Measurements from ENCODE around the gene DPH2.

DPH2 gene

GRCh38 chr1:43968348-43968948 lies 1.4 kb upstream of the DPH2 start:
- no peak for DNase-seq (ENCODE audit: low read depth)

GRCh38 chr1:43969416-43969745 lies 429 bp upstream of the DPH2 start:
- DNase-seq (ENCODE audit: low read depth): no peak

- DNase-seq (ENCODE audit: low read depth): no peak
Observed at GRCh38 chr1:43970502-43970901, 692 bp downstream of the DPH2 start.

GRCh38 chr1:43970911-43971310 lies 1.1 kb downstream of the DPH2 start:
- no peak for DNase-seq (ENCODE audit: low read depth)

- DNase-seq (ENCODE audit: low read depth): no peak
Observed at GRCh38 chr1:43971336-43971980, 1.6 kb downstream of the DPH2 start.

GRCh38 chr1:43973981-43974442 lies 4.2 kb downstream of the DPH2 start:
- no peak for DNase-seq (ENCODE audit: low read depth)

- peak; percentile 92 for DNase-seq (ENCODE audit: low read depth)
Observed at GRCh38 chr1:43974443-43975248, 4.8 kb downstream of the DPH2 start, which contains the start of gene ATP6V0B. ATP6V0B (plus strand) TSS chr1:43974960; CDS start chr1:43975041, 81 bp downstream.

GRCh38 chr1:43975249-43975961 lies 5.6 kb downstream of the DPH2 start:
- no peak for DNase-seq (ENCODE audit: low read depth)

GRCh38 chr1:43976045-43976444 lies 6.2 kb downstream of the DPH2 start:
- no peak for DNase-seq (ENCODE audit: low read depth)

- no peak for DNase-seq (ENCODE audit: low read depth)
Observed at GRCh38 chr1:43976890-43977289, 7.1 kb downstream of the DPH2 start.

GRCh38 chr1:43977376-43978263 lies 7.8 kb downstream of the DPH2 start:
- DNase-seq (ENCODE audit: low read depth): no peak

- DNase-seq (ENCODE audit: low read depth): no peak
Observed at GRCh38 chr1:43978264-43978550, 8.4 kb downstream of the DPH2 start.

- no peak for DNase-seq (ENCODE audit: low read depth)
Observed at GRCh38 chr1:43978551-43979260, 8.9 kb downstream of the DPH2 start, which contains the start of gene B4GALT2. B4GALT2 (plus strand) TSS chr1:43979210; CDS start chr1:43981161, 1,951 bp downstream.

- DNase-seq (ENCODE audit: low read depth): no peak
Observed at GRCh38 chr1:43979261-43979527, 9.4 kb downstream of the DPH2 start.

- no peak for DNase-seq (ENCODE audit: low read depth)
Observed at GRCh38 chr1:43979528-43980254, 9.9 kb downstream of the DPH2 start.

GRCh38 chr1:43980255-43981134 lies 10.7 kb downstream of the DPH2 start:
- DNase-seq (ENCODE audit: low read depth): no peak

- DNase-seq (ENCODE audit: low read depth): no peak
Observed at GRCh38 chr1:43981135-43981491, 11.3 kb downstream of the DPH2 start.

GRCh38 chr1:43981636-43982035 lies 11.8 kb downstream of the DPH2 start:
- DNase-seq (ENCODE audit: low read depth): no peak

- DNase-seq (ENCODE audit: low read depth): no peak
Observed at GRCh38 chr1:43982241-43982640, 12.4 kb downstream of the DPH2 start.

GRCh38 chr1:43982808-43983207 lies 13.0 kb downstream of the DPH2 start:
- DNase-seq (ENCODE audit: low read depth): no peak
